ENCODE data around the gene MUL1.
A peak's percentile ranks its signal among the peaks of the same experiment; 100 is the strongest.

Gene MUL1

GRCh38 chr1:20484519-20485462 lies 23.2 kb downstream of the MUL1 start:
- DNase-seq = no peak

GRCh38 chr1:20483833-20484518 lies 24.0 kb downstream of the MUL1 start:
- DNase-seq = peak in 1 of 5 experiments; percentile 14

GRCh38 chr1:20483098-20483832 lies 24.7 kb downstream of the MUL1 start:
- DNase-seq = no peak

- DNase-seq = no peak
These were observed 26.1 kb downstream of the MUL1 start for GRCh38 chr1:20481643-20482498.

GRCh38 chr1:20480951-20481617 lies 26.9 kb downstream of the MUL1 start:
- no peak for DNase-seq

GRCh38 chr1:20480243-20480944 lies 27.6 kb downstream of the MUL1 start:
- DNase-seq = no peak

DNA sequence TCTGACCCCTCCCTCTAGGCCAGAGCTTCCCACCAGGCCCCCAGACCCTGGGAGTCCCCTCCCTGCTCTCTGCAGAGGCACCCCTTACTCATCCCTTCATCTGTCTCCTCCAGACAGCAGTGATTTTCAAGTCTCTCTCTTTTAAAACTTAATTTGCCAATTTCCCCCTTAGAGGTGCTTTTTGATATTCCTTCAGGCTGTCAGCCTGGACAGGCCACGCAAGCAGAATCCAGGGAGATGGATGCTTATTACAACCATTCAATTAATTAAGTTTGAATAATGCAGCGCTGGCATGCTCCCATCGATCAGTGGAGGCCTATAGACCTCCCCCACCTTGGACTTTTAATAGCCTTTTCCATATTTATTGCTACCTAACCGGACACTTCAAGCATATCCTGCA lies 28.1 kb downstream of the MUL1 start:
- DNase-seq = no peak

DNA sequence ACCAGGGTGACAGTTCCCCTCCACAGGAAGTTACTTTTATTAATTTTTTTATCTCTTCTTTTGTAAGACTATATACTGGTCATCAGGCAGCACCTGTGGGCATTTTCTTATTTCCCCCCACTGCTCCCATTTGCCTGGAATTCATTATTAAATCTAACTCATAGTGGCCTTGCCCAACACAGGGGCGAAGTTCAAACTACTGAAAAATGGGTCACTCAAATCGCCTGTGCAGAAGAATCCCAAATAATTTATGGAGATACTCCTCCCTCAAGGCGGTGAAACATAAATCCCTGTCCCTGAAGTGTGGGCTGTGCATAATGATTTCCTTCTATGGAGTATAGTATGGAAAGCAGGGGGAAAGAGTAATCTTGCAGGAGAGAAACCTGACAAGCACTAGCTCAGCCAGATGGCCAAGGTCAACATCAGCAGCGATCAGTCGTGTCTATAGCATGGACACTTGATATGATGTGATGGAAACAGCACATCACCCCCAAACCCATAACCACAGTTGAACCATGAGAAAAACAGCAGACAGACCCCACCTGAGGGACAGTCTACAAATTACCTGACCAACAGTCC lies 29.8 kb downstream of the MUL1 start:
- DNase-seq = no peak

- no peak for DNase-seq
These were observed 30.4 kb downstream of the MUL1 start for GRCh38 chr1:20477348-20478056.

GRCh38 chr1:20476265-20477038 lies 31.5 kb downstream of the MUL1 start:
- no peak for DNase-seq

GRCh38 chr1:20474996-20475395 lies 33.0 kb downstream of the MUL1 start:
- DNase-seq = no peak

- DNase-seq = no peak
These were observed 33.5 kb downstream of the MUL1 start for GRCh38 chr1:20474333-20474975.

GRCh38 chr1:20473894-20474293 lies 34.1 kb downstream of the MUL1 start:
- DNase-seq = no peak

DNA sequence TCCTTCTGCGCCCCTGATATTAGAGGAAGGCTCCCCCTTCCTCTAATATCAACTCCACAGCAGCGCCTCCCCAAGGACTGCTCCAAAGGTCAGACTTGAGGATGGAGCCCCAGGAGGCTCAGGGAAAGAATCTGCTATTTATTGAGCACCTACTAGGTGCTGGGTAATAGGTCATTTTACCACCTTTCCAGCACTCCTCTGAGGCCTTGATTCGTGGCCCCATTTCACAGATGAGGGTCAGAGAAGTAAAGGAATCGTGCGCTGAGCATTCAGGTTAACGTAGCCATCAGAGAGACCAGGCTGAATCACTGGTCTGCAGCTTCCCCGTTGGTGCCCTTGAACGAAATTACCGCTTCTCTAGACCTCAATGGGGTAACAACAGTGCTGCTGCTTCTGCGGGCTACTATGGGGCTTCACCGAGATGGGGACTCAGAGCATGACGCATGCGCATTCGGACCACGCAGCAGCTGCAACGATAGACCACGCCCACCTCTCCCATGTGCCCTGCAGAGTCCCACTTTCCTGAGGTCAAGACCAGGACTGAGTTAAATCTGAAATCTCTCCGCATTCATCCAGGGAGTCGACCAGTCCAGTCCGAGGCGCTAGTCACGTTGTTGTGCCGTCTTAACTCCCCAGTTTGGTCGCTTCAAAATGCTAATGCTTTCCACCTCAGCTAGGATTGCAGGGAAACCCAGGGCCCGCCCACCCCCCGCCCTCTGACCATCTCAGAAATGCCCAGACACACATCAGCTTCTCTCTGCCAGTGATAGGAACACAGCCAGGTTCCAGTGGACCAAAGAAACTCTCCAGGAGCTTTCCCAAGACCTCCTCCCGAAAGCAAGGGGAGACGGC lies 34.9 kb downstream of the MUL1 start:
- no peak for DNase-seq

- DNase-seq = no peak
These were observed 35.8 kb downstream of the MUL1 start for GRCh38 chr1:20472121-20472520.

- DNase-seq = no peak
These were observed 37.8 kb downstream of the MUL1 start for GRCh38 chr1:20470194-20470593.

GRCh38 chr1:20469406-20470076 lies 38.4 kb downstream of the MUL1 start:
- DNase-seq = no peak

All from T-helper 2 cell (primary cell).